C4-2B (cell line): ENCODE data around the gene WDR7.

Experiments
- ZFX ChIP-seq: fragments of 450-650 bp; IDR thresholded peaks from 2 replicates; pipeline ENCODE4 v1.6.1; 2017
- TF ChIP-seq, protein P1 (sequence below): fragments of 450-650 bp; conservative IDR thresholded peaks from 2 replicates; pipeline ENCODE4 v1.5.1; 2017; ENCODE audit warnings: mild to moderate bottlenecking

- TF ChIP-seq, protein P1, sequence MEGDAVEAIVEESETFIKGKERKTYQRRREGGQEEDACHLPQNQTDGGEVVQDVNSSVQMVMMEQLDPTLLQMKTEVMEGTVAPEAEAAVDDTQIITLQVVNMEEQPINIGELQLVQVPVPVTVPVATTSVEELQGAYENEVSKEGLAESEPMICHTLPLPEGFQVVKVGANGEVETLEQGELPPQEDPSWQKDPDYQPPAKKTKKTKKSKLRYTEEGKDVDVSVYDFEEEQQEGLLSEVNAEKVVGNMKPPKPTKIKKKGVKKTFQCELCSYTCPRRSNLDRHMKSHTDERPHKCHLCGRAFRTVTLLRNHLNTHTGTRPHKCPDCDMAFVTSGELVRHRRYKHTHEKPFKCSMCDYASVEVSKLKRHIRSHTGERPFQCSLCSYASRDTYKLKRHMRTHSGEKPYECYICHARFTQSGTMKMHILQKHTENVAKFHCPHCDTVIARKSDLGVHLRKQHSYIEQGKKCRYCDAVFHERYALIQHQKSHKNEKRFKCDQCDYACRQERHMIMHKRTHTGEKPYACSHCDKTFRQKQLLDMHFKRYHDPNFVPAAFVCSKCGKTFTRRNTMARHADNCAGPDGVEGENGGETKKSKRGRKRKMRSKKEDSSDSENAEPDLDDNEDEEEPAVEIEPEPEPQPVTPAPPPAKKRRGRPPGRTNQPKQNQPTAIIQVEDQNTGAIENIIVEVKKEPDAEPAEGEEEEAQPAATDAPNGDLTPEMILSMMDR = no peak
- TF ChIP-seq ZFX = no peak
These were observed 326.6 kb downstream of the WDR7 start for GRCh38 chr18:56977771-56978170.
